Measurements from ENCODE around the gene NABP2.

Gene NABP2

DNA sequence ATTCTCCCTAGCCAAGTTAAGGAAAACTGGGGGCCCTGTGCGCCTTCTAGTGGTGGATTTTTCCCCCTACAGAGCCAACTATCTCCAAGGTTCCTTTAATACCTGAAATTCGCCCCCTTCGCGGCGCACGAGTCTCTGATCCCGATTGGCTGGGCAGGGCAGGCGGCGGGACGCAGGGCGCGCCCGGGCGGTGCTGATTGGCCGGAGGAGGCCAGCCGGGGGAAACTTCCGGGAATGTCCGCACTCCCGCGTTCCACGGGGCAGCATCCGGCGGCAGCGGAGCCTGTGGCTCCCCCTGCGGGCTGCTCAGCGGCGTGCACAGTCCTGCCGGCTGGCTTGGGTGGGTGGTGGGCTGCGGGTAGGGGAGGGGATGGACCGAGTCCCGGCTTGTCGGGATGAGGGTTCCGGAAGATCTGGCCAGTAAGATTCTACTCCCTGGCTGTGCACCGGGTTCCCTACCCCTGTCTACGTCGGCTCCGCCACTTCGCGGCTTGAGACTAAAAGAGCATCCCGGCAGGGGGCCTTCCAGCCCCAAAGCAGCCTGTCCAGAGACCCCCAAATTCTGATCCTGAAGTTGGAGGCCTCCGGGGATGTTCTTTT is at the start of gene NABP2:
Gene NABP2, plus strand, starts transcription at position 241 of the 600 bp plus-strand sequence. CDS start 515 bp downstream, outside the sequence.
- TF ChIP-seq ZFX (IDR thresholded peaks at IDR 0.05; ENCODE audit: borderline replicate concordance), result no peak
- TF ChIP-seq, protein P1, sequence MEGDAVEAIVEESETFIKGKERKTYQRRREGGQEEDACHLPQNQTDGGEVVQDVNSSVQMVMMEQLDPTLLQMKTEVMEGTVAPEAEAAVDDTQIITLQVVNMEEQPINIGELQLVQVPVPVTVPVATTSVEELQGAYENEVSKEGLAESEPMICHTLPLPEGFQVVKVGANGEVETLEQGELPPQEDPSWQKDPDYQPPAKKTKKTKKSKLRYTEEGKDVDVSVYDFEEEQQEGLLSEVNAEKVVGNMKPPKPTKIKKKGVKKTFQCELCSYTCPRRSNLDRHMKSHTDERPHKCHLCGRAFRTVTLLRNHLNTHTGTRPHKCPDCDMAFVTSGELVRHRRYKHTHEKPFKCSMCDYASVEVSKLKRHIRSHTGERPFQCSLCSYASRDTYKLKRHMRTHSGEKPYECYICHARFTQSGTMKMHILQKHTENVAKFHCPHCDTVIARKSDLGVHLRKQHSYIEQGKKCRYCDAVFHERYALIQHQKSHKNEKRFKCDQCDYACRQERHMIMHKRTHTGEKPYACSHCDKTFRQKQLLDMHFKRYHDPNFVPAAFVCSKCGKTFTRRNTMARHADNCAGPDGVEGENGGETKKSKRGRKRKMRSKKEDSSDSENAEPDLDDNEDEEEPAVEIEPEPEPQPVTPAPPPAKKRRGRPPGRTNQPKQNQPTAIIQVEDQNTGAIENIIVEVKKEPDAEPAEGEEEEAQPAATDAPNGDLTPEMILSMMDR (IDR thresholded peaks at IDR 0.05), result peak; percentile 100
- H3K27ac ChIP-seq, result peak within 1 kb of the TSS; percentile 98

DNA sequence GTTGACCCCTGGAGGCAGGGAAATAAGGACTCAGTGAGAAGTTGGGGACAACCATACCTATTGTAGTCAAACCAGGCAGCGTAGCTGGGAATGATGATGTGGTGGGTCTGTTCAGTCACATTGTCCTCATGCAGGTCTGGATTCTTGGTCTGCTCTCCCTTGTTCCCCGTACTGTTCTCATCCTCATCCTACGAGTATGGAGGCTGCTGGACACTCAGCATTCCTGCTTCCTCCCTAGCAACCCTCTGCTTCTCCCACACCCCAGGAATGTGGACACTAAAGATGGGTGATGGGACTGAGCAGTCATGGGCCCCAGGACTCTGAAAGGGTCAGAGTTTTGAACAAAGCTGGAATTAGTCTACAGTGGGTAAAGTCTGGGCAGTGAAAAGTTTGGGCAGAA is 45.8 kb upstream of the NABP2 start:
- TF ChIP-seq, protein P1 (IDR thresholded peaks at IDR 0.05), result no peak
- no peak for TF ChIP-seq ZFX (IDR thresholded peaks at IDR 0.05; ENCODE audit: borderline replicate concordance)
- no peak overlapping the region for H3K27ac ChIP-seq

DNA sequence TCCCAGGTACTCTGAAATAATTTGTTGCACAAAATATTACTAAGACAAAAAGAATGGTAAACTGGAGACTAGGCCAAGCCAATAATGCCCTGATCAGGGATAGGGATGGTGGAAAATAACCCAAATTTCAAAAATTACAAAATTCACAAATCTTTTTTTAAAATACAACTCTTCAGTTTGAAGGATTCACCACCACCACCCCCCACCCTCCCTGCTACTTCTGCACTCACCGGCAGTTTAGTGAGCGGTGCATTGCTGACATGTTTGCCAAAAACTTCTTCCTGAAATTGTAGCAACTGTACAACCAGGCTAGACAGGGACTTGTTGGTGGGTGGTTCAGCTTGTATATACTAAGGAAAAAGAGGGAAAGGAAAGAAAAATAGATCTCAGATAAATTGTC is 37.2 kb upstream of the NABP2 start:
- TF ChIP-seq ZFX (IDR thresholded peaks at IDR 0.05; ENCODE audit: borderline replicate concordance), result no peak
- TF ChIP-seq, protein P1 (IDR thresholded peaks at IDR 0.05), result no peak
- H3K27ac ChIP-seq, result peak overlapping the region; percentile 96; the same call in 1 of the 2 replicates

DNA sequence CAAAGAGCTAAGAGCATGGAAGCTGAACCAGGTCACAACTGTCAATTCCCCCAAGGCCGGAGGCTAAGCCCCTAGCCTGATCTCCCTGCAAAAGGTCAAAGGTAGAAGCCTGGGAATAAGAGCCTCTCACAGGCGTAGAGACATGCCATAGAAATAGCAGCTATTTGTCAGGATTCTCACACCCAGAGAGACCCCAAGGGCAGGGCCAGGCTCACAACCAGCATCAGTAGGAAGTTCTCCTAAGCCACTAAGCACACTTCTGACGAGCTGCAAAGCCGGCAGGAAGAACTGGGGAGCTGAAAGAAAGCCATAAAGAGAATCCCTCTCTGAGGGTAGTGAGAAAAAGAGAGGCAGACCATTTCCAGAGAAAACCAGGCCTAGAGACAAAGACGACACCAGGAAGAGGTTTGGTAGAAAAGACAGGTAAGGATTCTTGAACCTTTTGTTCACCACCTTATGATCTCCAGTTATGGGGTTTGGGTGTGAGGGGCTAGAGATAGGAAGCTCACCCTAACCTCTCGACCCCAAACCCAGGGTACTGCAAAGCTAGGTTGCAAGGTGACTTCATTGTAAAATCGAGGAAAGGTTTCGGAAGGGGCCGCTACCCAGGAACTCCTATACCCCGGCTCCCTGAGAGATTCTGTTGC is 35.9 kb upstream of the NABP2 start:
- H3K27ac ChIP-seq, result peak overlapping the region; percentile 96
- TF ChIP-seq ZFX (IDR thresholded peaks at IDR 0.05; ENCODE audit: borderline replicate concordance), result no peak
- TF ChIP-seq, protein P1 (IDR thresholded peaks at IDR 0.05), result no peak

DNA sequence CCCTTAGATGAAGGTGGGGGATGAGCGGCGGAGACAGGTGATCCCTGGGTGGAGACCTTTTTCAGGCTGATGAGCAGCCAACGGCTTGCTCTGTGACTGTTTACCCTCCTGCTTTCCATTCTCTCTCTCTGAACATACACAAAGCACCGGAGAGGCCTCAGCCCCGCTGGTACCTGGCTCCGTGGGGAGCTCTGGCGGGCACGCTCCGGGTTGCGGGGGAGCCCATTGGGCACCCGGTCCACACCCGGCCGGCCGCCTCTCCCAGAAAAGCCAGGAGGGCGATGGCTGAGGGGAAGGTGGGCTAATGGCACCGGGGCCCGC is 35.4 kb upstream of the NABP2 start:
- peak overlapping the region; percentile 96 for H3K27ac ChIP-seq

DNA sequence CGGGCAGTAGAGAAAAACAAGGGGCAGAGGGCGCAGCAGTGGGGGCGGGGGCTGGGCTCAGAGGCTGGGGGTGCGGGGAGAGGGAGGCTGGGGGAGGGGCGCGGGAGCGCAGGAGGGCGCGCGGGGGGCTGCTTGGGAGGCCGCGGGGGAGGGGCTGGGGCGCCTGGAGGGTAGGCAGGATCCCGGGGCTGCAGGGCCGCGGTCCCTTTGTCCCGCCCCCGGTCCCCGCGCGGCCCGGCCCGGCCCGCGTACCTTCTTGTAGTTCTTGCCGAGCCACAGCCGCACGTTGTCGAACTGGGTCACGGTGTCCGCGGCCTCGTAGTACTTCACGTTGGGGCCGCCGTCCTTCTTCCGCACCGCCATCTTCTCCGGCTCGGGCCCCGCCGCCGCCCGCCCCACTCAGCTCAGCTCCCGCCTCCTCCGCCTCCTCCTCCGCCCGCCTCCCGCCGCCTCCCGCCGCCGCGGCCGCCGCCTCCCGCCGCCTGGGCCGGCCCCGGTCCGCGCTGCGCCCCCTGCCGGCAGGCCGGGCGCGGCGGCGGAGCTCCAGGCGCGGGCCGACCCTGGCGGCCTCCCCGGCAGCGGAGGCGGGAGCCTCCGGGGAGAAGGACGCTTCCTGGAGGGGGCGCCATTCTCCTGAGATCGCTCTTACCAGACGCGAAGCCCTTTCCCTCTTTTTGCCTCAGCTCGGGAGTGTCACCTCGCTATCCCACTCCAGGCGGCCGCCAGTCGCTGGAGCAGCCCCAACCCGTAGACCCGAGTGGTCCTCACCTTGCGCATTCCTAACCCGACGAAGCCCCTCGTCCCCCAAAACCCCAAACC is 34.8 kb upstream of the NABP2 start, which contains the start of gene SMARCC2:
Gene SMARCC2, minus strand, starts transcription at position 385 of the 819 bp plus-strand sequence. Its CDS starts 22 bp downstream, at position 363.
- peak within 1 kb of the TSS; percentile 96 for H3K27ac ChIP-seq
- TF ChIP-seq ZFX (IDR thresholded peaks at IDR 0.05; ENCODE audit: borderline replicate concordance), result no peak
- TF ChIP-seq, protein P1 (IDR thresholded peaks at IDR 0.05), result peak; percentile 100

More for the DNA sequence above, 35.4 kb upstream of the NABP2 start:
- no peak for TF ChIP-seq ZFX (IDR thresholded peaks at IDR 0.05; ENCODE audit: borderline replicate concordance)

DNA sequence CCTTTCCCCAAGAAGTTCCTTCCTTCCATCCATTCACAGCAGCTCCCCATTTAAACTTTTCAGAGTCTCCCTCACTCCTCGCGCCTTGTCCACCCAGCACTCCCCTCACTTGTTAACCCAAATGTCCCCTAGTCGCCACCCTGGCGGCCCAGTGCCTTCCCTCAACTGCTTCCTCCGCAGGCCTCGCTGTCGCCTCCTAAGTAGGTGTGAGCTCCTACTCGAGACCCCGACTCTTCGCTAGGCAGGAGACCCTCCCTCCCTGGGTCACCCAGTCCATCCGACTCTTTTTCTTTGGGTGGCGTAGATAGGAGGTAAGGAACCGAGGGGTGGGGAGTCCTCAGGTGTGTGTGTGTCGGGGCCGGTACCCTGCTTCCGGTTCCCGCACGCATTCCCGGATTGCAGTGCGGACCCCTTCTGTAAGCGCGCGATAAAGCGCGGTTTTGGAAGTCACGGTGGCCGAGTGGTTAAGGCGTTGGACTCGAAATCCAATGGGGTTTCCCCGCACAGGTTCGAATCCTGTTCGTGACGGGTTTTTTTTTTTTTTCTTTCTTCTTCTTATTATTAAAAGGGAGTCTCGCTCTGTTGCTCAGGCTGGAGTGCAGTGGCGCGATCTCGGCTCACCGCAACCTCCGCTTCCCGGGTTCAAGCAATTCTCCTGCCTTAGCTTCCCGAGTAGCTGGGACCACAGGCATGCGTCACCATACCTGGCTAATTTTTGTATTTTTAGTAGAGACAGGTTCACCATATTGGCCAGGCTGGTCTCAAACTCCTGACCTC is 34.0 kb upstream of the NABP2 start:
- H3K27ac ChIP-seq, result peak overlapping the region; percentile 96
- TF ChIP-seq ZFX (IDR thresholded peaks at IDR 0.05; ENCODE audit: borderline replicate concordance), result no peak
- TF ChIP-seq, protein P1 (IDR thresholded peaks at IDR 0.05), result no peak

Data from 22Rv1 (cell line).